Putamen (tissue), 1 donor: ENCODE results near the gene ANO4.
A peak's percentile ranks its signal among the peaks of the same experiment; 100 is the strongest.
"Not testable (repeated sequence)": the region's sequence is repeated elsewhere in the genome, so short reads cannot be mapped to it uniquely, and the experiment has no call there.

ENCODE experiments used
- DNase-seq: peaks from one replicate; pipeline ENCODE4 v3.0.0-alpha.2; 2016; ENCODE audit warnings: low spot score

Gene ANO4

DNA sequence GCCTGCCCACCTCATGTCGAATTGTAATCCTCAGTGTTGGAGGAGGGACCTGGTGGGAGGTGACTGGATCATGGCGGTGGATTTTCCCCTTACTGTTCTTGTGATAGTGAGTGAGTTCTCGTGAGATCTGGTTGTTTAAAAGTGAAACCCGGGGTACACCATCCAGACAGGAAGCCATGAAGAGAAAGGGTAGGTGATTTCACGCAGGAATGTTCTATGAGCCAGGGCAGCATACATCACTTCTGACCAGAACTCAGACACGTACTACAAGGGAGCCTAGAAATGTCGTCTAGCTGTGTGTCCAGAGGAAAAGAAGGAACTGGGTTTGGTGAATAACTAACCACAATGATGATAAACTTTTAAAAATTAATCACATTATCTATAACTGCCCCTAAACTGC, 80.6 kb downstream of the ANO4 start:
- no peak for DNase-seq

DNA sequence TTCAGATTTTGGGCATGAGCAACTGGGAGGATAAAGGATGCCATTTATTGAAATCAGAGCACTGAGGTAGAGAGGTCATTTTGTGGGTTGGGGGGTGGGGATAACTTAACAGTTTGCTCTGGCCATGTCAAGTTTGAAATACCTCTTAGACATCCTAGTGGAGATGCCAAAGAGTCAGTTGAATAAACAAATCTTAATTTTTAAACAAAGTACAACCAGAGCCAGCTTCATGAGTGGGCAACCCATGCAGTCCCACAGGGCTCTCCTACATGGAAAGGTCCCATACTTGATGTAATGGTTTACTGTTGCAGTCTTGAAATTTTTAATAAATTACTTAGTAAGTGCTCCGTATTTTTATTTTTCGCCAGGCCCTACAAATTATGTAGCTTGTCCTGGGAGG, 81.2 kb downstream of the ANO4 start:
- DNase-seq = no peak

DNA sequence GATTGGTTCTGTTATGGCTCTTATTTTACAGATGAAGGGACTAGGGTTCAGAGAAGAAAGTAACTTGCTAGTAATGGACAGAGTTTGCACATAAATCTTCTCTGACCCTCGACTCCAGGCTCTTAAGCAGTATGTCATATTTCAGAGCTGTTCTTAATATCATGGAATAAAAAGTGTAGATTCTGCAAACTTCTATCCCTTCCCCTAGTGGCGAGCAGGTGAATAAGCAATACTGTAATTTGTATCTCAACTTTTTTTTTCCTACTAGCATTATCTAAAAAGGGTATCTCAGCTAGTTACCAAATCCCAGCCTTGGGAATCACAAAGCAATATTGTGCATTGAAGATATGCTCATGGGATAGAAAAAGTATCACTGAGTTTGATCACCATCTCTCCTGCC, 83.2 kb downstream of the ANO4 start:
- DNase-seq = no peak

DNA sequence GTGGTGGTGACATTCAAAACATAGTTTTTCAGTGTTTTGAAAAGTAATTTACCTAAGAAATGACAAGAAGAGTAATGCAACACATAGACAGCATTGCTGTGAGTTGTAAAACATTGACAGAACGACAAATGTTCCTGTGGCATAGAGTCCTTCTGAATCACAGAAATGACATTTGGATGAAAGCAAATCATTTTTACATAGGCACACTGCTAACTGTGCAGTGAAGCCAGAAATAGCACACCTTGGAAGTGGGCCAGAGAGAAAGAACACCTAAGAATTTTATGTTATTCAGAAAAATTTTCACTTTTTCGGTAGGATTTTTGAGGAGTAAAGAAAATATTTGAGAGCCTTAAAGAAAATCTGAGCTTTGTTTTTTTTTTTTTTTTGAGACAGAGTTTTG, 100.6 kb downstream of the ANO4 start:
- peak; percentile 18 for DNase-seq

DNA sequence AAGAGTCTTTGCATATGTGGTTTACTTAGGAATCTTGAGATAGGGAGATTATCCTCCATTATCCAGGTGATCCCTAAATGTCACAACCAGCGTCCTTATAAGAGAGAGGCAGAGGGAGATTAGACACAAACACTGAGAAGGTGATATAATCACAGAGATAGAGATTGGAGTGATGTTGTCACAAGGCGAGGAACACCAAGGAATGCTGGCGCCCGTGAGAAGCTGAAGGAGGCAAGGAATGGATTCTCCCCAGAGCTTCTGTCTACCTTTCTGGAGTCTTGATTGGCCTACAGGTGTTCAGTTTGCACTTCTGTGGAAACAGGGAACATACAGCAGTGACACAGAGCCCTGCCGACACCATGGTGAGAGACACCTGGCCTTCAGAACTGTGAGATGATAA, 101.6 kb downstream of the ANO4 start:
- DNase-seq = no peak

DNA sequence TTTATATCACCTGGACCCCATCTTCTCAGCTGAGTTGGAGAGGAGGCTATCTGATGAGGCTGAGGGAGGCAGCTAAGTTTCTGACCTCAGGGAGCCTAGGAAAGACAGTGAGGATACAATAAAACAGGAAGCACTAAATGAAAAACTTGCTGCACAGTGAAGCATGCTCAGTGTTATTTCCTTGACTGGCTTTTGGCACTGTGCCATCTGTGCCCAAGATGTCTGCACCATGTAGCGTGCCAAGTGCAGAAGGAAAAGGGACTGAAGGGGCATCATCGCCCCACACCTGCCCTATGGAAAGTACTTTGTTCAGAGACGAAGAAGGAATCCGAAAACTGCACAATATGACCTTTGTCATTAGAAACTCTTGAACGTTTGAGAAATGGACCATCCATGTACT, 102.7 kb downstream of the ANO4 start:
- DNase-seq = no peak

DNA sequence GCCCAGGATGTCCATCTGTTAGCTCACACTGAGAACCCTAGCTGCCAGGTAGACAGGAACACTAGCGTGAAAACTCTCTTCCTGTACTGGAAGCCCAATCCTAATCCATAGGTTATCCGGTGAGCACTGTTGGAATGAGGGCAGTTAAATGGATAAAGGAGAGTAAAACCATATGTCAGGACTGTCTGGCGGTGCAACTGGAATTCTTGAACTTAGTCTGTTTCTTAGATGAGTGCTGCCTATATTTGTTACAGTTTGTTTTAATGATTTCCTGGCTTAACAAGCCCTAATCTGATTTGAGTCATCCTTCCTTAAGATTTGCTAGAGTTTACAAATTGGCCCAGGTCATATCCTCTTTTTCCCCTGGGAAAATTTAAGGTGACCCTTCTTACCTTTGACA, 104.7 kb downstream of the ANO4 start:
- DNase-seq = no peak

DNA sequence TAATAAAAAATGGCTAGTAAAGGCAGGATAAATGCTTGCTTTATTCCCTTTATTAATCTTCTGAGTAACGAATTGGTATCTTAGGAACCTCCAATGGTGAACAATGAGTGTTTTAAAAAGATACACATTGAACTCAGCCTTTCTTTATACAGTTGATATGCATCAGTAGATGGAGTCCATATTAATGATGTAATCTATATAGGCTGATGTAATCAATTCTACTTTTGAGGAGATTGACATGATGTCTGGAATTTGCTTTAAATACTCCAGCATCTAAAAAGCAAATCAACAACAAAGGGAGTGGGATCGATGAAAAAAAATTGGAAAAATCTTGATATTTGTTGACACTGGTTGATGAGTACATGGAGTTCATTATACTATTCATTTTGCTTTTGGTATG, 106.2 kb downstream of the ANO4 start:
- DNase-seq = no peak

DNA sequence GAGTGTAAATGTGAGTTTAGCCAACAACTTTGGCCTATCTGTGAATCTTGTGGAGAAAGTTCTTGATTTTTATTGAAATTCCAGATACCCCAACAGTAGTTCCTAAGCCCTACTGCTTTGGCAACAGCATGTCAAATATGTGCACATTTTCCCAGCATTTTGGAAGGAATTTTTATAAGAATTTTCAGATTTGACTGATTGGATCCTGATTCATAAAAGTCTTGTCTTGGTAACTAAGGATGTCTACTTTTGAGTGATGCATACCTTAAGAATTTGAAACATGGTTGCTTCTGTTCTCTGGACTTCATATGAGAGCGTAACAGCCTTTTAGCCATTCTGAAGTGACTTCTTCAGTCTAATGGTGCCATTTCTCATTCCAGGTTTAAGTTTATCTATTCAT, 106.7 kb downstream of the ANO4 start:
- DNase-seq = no peak

DNA sequence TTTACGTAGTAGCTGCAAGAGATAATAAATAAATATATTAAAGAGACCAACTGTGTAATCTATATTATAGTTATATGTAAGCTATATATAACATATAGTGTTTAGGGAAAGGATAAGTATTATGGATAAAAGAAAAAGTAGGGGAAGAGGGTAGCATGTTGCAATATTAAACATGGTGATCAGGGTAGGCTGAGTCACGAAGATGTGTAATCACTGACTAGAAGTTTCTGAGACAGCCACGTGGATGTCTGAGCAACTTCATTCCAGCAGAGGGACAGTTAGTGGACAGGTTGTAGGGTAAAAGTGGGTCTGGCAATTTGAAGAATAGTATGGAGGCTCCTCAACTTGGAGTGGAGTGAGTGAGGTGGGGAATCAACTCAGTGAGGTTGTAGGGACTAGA, 109.7 kb downstream of the ANO4 start:
- no peak for DNase-seq

DNA sequence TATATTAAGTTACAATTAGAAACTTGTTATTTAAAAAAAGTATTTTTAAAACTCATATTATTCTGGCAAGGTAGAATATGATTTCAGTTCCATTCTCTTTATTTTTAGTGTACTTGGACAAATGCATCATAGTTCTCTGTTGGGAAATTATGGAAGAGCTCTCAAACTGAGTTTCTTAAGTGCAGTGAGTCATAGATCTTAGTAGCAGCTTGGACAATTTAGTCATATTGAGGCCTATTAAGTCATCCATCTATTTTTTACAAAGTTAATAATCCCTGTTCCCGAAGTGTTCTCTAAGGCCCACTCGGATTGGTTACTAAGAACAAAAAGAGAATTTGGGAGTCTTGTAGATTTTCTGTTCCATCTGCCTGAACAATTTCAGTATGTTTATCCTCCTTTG, 113.9 kb downstream of the ANO4 start:
- DNase-seq = no peak

DNA sequence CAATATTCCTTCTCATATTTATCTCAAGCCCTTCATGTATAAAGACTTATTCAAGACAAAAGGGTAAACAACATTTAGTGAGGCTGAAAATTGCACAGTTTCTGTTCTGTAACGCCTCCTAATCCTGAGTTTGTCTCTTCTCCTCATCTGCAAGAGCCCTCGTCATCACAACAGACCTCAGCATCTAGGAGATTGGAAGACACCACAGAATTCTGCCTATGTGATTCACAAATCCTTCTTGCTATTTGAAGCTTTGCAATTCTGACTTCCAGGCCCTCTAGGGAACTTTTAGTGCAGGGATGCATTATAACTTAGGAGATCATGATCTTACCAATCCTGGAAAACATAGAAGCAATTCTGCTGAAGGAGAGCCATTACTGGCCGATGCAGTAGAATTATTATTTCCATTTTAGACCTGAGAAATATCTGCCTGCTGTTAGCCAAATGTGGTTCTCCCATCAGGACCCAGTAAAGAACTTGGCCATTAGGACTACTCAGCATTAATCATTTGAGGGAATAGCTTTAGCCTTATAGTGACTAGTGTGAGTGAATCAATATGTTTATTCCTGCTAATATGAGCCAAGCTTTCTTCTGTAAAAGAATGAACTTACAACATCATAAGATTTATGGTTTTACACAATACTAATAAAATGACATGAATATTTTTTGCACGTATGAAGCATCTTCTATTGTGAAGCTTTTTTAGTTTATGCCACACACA, 119.5 kb downstream of the ANO4 start:
- no peak for DNase-seq

DNA sequence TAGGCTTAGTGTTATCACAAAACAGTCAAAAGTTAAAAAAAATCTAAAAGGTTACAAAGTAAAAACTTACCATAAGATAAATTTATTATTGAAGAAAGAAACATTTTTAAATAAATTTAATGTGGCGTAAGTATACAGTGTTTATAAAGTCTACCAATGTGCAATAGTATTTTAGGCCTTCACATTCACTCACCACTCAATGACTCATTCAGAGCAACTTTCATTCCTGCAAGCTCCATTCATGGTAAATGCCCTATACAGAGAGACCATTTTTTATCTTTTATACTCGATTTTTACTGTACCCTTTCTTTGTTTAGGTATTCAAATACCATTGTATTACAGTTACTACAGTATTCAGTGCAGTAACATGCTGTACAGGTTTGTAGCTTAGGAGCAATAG, 124.5 kb downstream of the ANO4 start:
- DNase-seq = no peak

DNA sequence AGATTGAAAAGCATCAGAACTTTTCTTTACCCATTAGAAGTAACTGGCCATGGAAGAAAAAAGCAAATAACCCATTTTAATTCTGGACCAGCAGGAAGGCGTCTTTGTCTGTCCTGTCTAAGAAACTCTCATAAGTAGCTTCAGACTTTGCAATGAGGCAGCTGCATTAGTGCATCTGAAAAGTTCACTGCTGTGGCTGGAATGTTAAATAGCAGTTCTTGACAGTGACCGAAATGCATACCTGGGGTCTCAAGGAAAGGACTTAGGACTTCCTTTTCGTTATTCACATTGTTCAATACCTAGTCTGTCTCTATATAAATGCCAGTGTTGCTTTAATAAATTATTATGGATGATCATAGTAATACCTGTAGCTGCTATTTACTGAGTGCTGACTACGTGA, 125.9 kb downstream of the ANO4 start:
- DNase-seq = no peak

DNA sequence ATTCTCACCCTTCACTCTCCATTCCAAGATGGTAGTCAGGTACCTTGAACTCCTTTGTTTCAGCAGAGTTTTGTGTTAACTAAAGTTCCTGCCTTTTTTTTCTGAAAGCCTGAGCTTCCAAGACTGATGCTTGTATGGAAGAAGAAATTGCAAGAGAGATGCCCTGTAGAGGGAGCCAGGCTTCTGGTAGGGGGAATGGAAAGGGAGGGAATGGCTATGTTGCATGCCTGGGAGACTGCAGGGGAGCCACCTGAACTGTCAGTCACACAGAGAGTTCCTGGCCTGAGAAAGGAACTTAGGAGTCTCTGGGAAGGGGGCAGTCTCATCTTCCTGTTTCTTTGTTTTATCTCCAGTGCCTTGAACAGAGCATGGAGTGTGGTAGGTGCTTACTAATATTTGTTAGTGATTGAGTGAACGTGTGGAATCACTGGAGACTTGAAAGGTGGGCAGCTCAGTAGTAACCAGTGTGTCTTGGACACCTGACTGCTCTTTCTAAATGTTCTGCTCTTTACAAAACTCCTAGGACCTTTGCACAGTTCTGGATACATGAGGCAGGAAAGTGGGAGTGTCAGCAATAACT, 132.2 kb downstream of the ANO4 start:
- DNase-seq = no peak

DNA sequence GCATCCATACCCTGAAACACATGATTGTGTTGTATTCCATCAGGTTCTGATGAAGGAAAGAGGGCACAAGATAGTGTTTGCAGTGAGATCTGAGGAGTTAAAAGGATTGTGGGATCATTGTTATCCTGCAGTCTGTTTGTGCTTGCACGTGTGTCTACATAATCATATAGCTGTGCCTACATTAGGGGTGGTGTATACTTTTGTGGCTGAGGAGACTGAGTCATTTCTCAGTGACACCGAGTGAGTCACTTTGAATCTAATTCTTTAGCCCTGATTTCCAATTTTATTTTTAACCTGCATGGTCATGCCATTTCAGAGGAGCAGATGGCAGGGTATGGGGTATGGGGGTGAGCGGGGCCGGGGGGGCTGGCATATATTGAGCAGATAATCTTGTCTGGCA, 133.2 kb downstream of the ANO4 start:
- no peak for DNase-seq

DNA sequence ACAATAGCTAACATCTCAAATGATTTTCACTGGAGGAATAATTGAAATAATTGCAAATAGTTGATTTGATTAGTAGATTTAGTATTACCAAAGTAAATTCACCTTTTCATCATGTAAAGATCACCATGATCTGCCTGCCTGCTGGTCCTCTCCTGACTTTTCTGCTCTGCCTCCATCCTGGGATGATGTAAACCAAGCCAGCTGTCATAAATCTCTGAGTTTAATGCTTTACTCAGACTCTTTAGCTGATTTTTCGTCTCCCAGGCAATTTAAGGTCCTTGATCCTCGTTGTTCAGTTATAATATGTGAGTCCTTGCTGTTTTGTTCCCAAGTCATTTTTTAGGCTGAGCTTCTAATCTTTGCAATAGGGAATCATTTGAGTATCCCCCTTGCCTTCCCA, 138.0 kb downstream of the ANO4 start:
- no peak for DNase-seq

DNA sequence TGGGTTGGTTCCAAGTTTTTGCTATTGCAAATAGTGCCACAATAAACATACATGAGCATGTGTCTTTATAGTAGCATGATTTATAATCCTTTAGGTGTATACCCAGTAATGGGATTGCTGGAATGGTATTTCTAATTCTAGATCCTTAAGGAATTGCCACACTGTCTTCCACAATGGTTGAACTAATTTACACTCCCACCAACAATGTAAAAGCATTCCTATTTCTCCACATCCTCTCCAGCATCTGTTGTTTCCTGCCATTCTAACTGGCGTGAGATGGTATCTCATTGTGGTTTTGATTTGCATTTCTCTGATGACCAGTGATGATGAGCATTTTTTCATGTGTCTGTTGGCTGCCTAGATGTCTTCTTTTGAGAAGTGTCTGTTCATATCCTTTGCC, 139.0 kb downstream of the ANO4 start:
- DNase-seq = not testable (repeated sequence)

DNA sequence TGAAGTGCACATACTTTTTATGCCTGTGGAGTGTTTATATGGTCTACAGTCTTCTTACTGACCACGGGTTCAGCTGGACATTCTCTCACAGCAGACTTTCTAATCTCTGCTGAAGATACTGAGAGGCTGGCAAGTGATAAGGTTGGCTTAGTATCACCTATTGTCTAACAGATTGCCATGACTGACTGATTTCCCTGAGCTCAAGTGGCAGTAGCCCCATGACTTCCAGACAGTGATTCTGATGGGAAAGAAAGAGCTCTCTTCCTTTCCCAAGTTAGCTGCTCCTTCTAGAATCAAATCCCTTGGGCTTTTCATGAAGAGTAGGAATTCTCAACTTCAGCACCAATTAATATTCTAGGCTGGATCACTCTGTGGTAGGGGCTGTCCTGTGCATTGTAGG, 141.4 kb downstream of the ANO4 start:
- DNase-seq = no peak

DNA sequence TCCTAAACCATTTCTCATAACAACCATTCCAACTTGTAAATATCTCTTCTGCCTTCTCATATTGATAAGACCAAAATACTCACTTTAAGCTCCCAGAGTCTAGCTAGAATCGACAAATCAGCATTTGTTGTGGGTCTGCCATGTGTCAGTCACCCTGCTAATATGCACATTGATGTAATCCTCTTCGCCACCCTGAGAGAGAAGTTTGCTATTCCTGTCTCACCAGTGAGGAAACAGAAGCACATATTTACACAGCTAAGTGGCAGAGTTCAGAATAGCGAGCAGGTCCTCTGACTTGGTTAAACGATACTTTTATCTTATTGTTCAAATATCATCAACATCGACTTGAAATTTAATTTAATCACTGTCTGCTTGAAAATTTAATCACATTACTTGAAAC, 142.1 kb downstream of the ANO4 start:
- DNase-seq = no peak

DNA sequence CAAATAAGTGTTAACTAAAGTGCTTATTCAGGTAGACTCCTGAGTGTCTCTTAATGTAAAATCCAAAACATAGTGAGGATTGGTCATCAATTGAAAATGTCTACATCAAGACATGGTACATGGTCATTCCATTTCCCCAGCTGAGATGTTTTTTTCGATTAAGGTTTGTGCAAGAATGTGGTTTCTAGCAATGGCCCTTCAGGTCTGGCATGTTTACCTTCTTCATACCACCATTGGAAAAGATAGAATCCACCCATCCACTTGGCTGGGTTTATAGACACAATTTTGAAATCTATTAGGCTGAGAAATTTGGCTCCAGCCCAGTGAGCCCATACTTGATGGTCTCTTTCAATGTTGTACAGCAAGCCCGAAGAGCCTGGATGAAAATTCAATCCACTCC, 145.9 kb downstream of the ANO4 start:
- no peak for DNase-seq

DNA sequence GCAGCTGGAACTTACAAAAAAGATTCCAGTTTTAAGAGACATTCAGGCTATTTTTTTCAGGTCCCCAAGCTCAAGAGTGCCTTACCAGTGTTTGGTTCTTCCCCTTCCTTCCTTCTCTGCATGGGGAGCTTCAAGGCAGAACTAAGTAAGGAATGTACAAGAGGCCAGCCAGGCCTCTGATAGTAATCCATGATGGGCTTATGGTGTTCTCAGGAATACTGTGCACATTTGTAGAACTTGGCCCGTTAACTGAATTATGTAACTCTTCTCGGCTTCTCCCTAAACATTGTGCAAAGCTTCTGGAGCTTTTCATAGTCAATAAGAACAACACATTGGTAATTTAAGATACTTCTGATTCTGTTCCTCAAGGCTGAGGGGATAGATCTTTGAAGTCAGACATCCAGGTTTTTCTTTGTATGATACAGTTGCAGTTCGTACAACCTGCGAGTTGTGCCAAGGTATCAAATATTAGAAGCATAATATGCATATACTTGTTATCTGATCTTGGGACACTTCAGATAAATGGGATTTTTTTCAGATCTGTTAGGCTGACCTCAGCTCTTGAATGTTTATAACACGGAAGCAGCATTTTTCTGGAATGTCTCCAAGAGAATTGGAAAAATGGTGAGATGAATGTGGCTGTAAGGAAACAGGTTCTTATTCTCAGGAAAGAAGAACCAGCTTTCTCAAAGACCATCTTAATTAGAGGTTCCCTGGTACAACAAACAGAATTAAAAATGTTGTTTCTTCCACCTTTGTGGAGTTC, 148.6 kb downstream of the ANO4 start:
- no peak for DNase-seq

DNA sequence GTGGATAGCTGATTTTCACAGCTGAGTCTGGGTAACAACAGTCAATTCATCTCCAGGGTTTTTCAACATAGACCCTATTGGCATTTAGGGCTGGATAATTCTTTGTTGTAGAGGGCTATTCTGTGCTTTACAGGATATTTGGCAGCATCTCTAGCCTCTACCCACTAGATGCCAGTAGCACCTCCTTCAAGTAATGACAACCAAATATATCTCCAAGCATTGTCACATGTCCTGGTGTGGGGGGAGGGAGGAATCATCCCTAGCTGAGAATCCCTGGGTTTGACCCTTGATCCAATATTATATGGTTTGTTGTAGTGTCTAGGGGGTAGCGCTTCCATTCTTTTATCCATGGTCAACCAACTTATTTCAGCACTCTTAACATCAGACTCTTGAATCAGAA, 157.2 kb downstream of the ANO4 start:
- no peak for DNase-seq

DNA sequence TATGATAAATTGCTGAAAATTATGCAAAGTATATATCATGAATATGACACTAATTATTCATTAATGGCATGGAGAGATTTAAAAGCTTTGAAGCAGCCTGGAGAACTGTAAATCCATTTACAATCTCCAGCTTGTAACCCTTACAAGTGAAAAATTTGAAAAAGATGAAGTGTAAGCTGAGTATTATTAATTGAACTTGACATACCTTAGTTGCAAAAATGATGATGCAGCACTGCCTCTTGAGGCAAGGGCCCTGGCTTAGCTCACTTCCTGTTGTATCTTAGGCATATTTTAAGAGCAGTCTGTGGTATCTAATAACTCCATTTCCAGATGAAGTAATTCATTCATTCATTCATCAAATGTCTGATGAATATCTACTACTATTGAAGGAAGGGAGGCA, 158.6 kb downstream of the ANO4 start:
- DNase-seq = no peak
